GM23338 (cell line): ENCODE measurements around the gene NHS. TPM values are rescaled to one million over a fixed set of nuclear protein-coding genes. Genes with fewer than 3 reads are reported as not detected.

Experiments used
- ATAC-seq: fragments of 200-7000 bp; cut with Tn5 transposase; 3 replicates; pipeline ENCODE4 v1.9.1; 2020
- DNase-seq: peaks from one replicate; pipeline ENCODE4 v3.0.0-alpha.2; 2015; ENCODE audit warnings: low spot score
- H2AFZ ChIP-seq: fragments of 200-600 bp; sonication (generic); 2 replicates; pipeline ENCODE4 v1.8.0; 2016; ENCODE audit warnings: antibody characterized with exemption, mild to moderate bottlenecking, moderate library complexity
- H3F3A ChIP-seq: fragments of 200-600 bp; sonication (generic); replicated peaks from 2 replicates; pipeline ENCODE4 v1.8.0; 2017; ENCODE audit warnings: antibody characterized with exemption, mixed run types, low read depth
- H3K27ac ChIP-seq: fragments of 200-600 bp; sonication (generic); 2 replicates; pipeline ENCODE4 v1.6.1; 2016; ENCODE audit warnings: low read depth
- H3K27me3 ChIP-seq: fragments of 200-600 bp; sonication (generic); 2 replicates; pipeline ENCODE4 v1.8.0; 2016; ENCODE audit warnings: mild to moderate bottlenecking, mixed run types, moderate library complexity; ENCODE audit not compliant: insufficient read depth
- H3K36me3 ChIP-seq: fragments of 200-600 bp; sonication (generic); 2 replicates; pipeline ENCODE4 v1.8.0; 2016; ENCODE audit warnings: mild to moderate bottlenecking; ENCODE audit not compliant: insufficient read depth
- H3K4me1 ChIP-seq: fragments of 200-600 bp; sonication (generic); 2 replicates; pipeline ENCODE4 v1.8.0; 2016; ENCODE audit warnings: mild to moderate bottlenecking, moderate library complexity; ENCODE audit not compliant: insufficient read depth
- H3K4me2 ChIP-seq: fragments of 200-600 bp; sonication (generic); 2 replicates; pipeline ENCODE4 v1.7.1; 2017; ENCODE audit warnings: mixed run types
- H3K4me3 ChIP-seq: fragments of 200-600 bp; sonication (generic); 2 replicates; pipeline ENCODE4 v1.6.1; 2016; ENCODE audit warnings: mixed run types
- H3K79me2 ChIP-seq: fragments of 200-600 bp; sonication (generic); replicated peaks from 2 replicates; pipeline ENCODE4 v1.8.0; 2017; ENCODE audit warnings: mild to moderate bottlenecking; ENCODE audit not compliant: insufficient read depth
- H3K9me2 ChIP-seq: fragments of 200-600 bp; sonication (generic); 2 replicates; pipeline ENCODE4 v1.8.0; 2017; ENCODE audit not compliant: insufficient read depth
- H4K20me1 ChIP-seq: fragments of 200-600 bp; sonication (generic); replicated peaks from 2 replicates; pipeline ENCODE4 v1.8.0; 2017; ENCODE audit warnings: mild to moderate bottlenecking; ENCODE audit not compliant: insufficient read depth
- H3K27ac Mint-ChIP-seq: 2 replicates; pipeline ENCODE4 v1.8.0; 2020; ENCODE audit warnings: inconsistent platforms, mild to moderate bottlenecking, moderate library complexity, mixed read lengths
- H3K27me3 Mint-ChIP-seq: 3 replicates; pipeline ENCODE4 v1.8.0; 2022; ENCODE audit warnings: low read depth, mild to moderate bottlenecking, moderate library complexity, mixed read lengths, inconsistent platforms; ENCODE audit not compliant: insufficient read depth, poor library complexity
- H3K36me3 Mint-ChIP-seq: 3 replicates; pipeline ENCODE4 v1.8.0; 2021; ENCODE audit warnings: low read depth, mild to moderate bottlenecking, inconsistent platforms, moderate library complexity, mixed read lengths
- H3K4me1 Mint-ChIP-seq: 3 replicates; pipeline ENCODE4 v1.8.0; 2020; ENCODE audit warnings: mild to moderate bottlenecking, inconsistent platforms, mixed read lengths
- H3K4me3 Mint-ChIP-seq: 3 replicates; pipeline ENCODE4 v1.8.0; 2021; ENCODE audit warnings: moderate library complexity, mild to moderate bottlenecking, inconsistent platforms, mixed read lengths
- H3K9me3 Mint-ChIP-seq: 3 replicates; pipeline ENCODE4 v1.8.0; 2020; ENCODE audit warnings: moderate library complexity, mild to moderate bottlenecking, inconsistent platforms, mixed read lengths
- CREB1 ChIP-seq: fragments of 250-450 bp; sonication (Bioruptor Pico); IDR thresholded peaks from 2 replicates; pipeline ENCODE4 v1.5.0; 2020; ENCODE audit warnings: low read depth, mild to moderate bottlenecking, moderate library complexity
- CTCF ChIP-seq, 2 experiments: fragments of 200-600 bp in 1 of 2; sonication (generic) in 1 of 2; conservative IDR thresholded peaks; 2 replicates each; pipeline versions ENCODE4 v1.5.1 to v1.6.1; 2016 to 2017; ENCODE audit warnings: antibody characterized with exemption in 2 of 2, low read depth in 2 of 2, mild to moderate bottlenecking in 2 of 2, moderate library complexity in 1 of 2
- ETS1 ChIP-seq: IDR thresholded peaks from 2 replicates; pipeline ENCODE4 v1.6.1; 2016; ENCODE audit warnings: antibody characterized with exemption
- EZH2 ChIP-seq: fragments of 200-600 bp; sonication (generic); IDR thresholded peaks from one replicate; pipeline ENCODE4 v1.8.0; 2017; ENCODE audit warnings: antibody characterized with exemption, mild to moderate bottlenecking, low read depth; ENCODE audit not compliant: unreplicated experiment
- EZH2phosphoT487 ChIP-seq: fragments of 200-600 bp; sonication (generic); IDR thresholded peaks from one replicate; pipeline ENCODE4 v1.8.1; 2018; ENCODE audit warnings: antibody characterized with exemption; ENCODE audit not compliant: unreplicated experiment
- JUNB ChIP-seq: IDR thresholded peaks from one replicate; pipeline ENCODE4 v1.6.1; 2016; ENCODE audit warnings: antibody characterized with exemption; ENCODE audit not compliant: unreplicated experiment
- NANOG ChIP-seq: IDR thresholded peaks from 2 replicates; pipeline ENCODE4 v1.6.1; 2016; ENCODE audit warnings: antibody characterized with exemption, borderline replicate concordance
- POLR2AphosphoS5 ChIP-seq: IDR thresholded peaks from 2 replicates; pipeline ENCODE4 v1.6.1; 2016; ENCODE audit warnings: antibody characterized with exemption, low read depth
- REST ChIP-seq: IDR thresholded peaks from one replicate; pipeline ENCODE4 v1.6.1; 2018; ENCODE audit warnings: antibody characterized with exemption; ENCODE audit not compliant: unreplicated experiment
- STAT1 ChIP-seq: IDR thresholded peaks from one replicate; pipeline ENCODE4 v1.6.1; 2016; ENCODE audit warnings: antibody characterized with exemption; ENCODE audit not compliant: unreplicated experiment
- ZNF114 ChIP-seq: fragments of 250-450 bp; sonication (Bioruptor Pico); IDR thresholded peaks from 2 replicates; pipeline ENCODE4 v1.5.0; 2020; ENCODE audit warnings: mild to moderate bottlenecking, moderate library complexity
- ZNF331 ChIP-seq: fragments of 250-450 bp; sonication (Bioruptor Pico); IDR thresholded peaks from 2 replicates; pipeline ENCODE4 v1.5.0; 2020; ENCODE audit warnings: low read depth, mild to moderate bottlenecking, moderate library complexity
- ZNF462 ChIP-seq: fragments of 250-450 bp; sonication (Bioruptor Pico); IDR thresholded peaks from 2 replicates; pipeline ENCODE4 v1.5.0; 2020; ENCODE audit warnings: mild to moderate bottlenecking, moderate library complexity
- polyA plus RNA-seq: library from polyadenylated mRNA; unstranded; fragments of >200 nt; fragmentation: Nextera tagmentation; extraction: Ambion mirVana; gene quantifications from 2 replicates; pipeline ENCODE4 v1.2.1, GENCODE V29; 2016
- total RNA-seq: library from RNA; depleted of rRNA; stranded (reverse); fragments of >200 nt; shearing (Covaris generic); gene quantifications from 2 replicates; pipeline ENCODE4 v1.2.3, GENCODE V29; 2014

Gene NHS
- total and polyA plus RNA-seq, 2 experiments from 2014 or later, result 1.8 to 8.2 TPM

- Histone ChIP-seq H3K79me2 (no peaks in the 10 kb centered on the region), H4K20me1 (no peaks in the 10 kb centered on the region), H3K27me3 (no peaks in the 10 kb centered on the region), H3K36me3 (no peaks in the 10 kb centered on the region), H3K4me3 (no peak overlapping the region), H3K9me2 (no peaks in the 10 kb centered on the region), H3F3A (no peaks in the 10 kb centered on the region), H2AFZ (no peak overlapping the region), H3K27ac (no peak overlapping the region), H3K4me1 (peaks cover 8% of the 10 kb centered on the region), H3K4me2 (no peak overlapping the region)
- TF ChIP-seq CREB1 (CRISPR knock-in tag) (no peak), ETS1 (no peak), ZNF462 (CRISPR knock-in tag) (no peak), CTCF (conservative IDR thresholded peaks at IDR 0.05; ENCODE audit: low read depth in 2 of 2) (no peak), JUNB (no peak), ZNF114 (CRISPR knock-in tag) (no peak), EZH2phosphoT487 (no peak), REST (no peak), ZNF331 (CRISPR knock-in tag) (no peak), EZH2 (no peak), NANOG (no peak), POLR2AphosphoS5 (no peak), STAT1 (no peak)
- Mint-ChIP-seq H3K36me3 (no peaks in the 10 kb centered on the region), H3K4me1 (peaks cover 30% of the 10 kb centered on the region), H3K27me3 (no peaks in the 10 kb centered on the region), H3K9me3 (no peaks in the 10 kb centered on the region), H3K27ac (no peak overlapping the region), H3K4me3 (no peak overlapping the region)
- no peak for DNase-seq
- ATAC-seq, result no peak
These were observed 257.9 kb downstream of the NHS start for GRCh38 chrX:17632942-17633341.
